ENCODE measurements around the gene PKD1L1.

Gene PKD1L1

DNA sequence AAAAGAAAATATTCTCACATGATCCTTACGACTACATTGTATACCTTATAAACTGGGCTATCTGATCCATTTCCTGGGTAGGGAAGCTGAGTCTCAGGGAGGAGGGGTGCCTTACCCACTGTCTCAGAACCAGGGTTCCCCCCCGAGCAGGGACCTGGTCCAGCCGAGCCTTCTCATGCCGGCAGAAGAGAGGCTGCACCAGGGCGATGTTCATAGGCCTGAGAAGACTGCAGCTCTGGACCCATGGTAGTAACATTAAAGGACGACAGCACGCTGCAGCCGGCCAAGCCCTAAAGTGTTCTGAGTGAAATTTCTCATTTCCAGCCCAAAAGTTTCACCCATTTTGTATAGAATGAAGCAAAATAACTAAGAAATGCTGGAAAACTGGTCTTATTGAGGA lies 203.4 kb downstream of the PKD1L1 start:
- Histone ChIP-seq H3K4me1 (ENCODE audit: insufficient read depth, low read length) (no peaks in the 10 kb centered on the region; the same call in 1 of the 2 replicates), H3K4me3 (ENCODE audit: low read length) (no peak overlapping the region), H3K27ac (ENCODE audit: low read length) (no peak overlapping the region)

GRCh38 chr7:47743965-47744591 lies 204.2 kb downstream of the PKD1L1 start:
- Histone ChIP-seq H3K4me1 (ENCODE audit: insufficient read depth, low read length) (peaks cover 5% of the 10 kb centered on the region; the same call in 1 of the 2 replicates), H3K27me3 (ENCODE audit: insufficient read depth, low read length) (no peaks in the 10 kb centered on the region), H3K9me3 (ENCODE audit: insufficient read depth, low read depth, low read length) (no peaks in the 10 kb centered on the region), H3K4me3 (ENCODE audit: low read length) (peak overlapping the region; percentile 15; the same call in 1 of the 2 replicates), H3K9ac (ENCODE audit: low read depth, low read length) (peak overlapping the region; percentile 46; the same call in 1 of the 2 replicates), H3K27ac (ENCODE audit: low read length) (no peak overlapping the region), H3K36me3 (ENCODE audit: insufficient read depth, low read depth, low read length) (no peaks in the 10 kb centered on the region)

More for the DNA sequence above, 203.4 kb downstream of the PKD1L1 start:
- Histone ChIP-seq H3K27me3 (ENCODE audit: insufficient read depth, low read length) (no peaks in the 10 kb centered on the region), H3K9me3 (ENCODE audit: insufficient read depth, low read depth, low read length) (no peaks in the 10 kb centered on the region), H3K36me3 (ENCODE audit: insufficient read depth, low read depth, low read length) (no peaks in the 10 kb centered on the region), H3K9ac (ENCODE audit: low read depth, low read length) (no peak overlapping the region)

DNA sequence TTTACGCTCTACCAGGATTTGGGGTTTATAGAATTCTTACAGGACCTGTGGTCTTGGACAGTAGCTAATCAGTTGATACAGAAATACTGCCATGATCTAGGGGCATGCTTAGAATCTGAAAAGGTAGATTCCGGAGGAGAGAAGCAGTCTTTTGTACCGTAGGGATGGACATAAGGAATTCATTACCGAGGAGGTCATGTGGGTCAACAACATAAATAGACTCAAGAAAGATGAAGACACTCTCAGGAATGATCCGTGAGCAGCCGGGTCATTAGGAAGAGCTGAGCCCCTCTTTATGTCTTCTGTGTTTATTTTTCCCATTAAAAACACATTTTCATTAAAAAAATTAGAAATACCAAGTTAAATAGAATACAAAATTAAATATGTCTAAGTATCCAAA lies 206.3 kb downstream of the PKD1L1 start:
- Histone ChIP-seq H3K27ac (ENCODE audit: low read length) (no peak overlapping the region), H3K9ac (ENCODE audit: low read depth, low read length) (no peak overlapping the region), H3K27me3 (ENCODE audit: insufficient read depth, low read length) (no peaks in the 10 kb centered on the region), H3K4me3 (ENCODE audit: low read length) (no peak overlapping the region), H3K36me3 (ENCODE audit: insufficient read depth, low read depth, low read length) (no peaks in the 10 kb centered on the region), H3K9me3 (ENCODE audit: insufficient read depth, low read depth, low read length) (no peaks in the 10 kb centered on the region), H3K4me1 (ENCODE audit: insufficient read depth, low read length) (peaks cover 5% of the 10 kb centered on the region; the same call in 1 of the 2 replicates)

DNA sequence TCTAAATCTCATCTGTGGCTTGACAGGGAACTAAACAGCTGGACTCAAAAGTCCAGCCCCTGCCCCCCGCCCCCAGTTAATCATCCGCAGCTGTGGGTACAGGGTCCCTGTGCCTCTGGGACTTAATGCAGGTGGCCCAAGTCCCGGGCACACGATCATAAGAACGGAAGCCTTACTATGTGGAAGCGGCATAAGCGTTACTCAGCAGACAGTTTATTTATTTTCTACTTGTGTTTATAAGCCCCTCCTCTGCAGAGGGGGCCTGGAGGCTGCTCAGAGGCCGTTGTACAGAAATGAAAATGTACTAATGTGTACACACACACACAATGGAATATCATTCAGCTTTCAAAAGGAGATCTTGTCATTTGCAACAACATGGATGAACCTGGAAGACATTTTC lies 208.4 kb downstream of the PKD1L1 start:
- no peak overlapping the region for H3K4me3 ChIP-seq (ENCODE audit: low read length)
- no peaks in the 10 kb centered on the region for H3K9me3 ChIP-seq (ENCODE audit: insufficient read depth, low read depth, low read length)
- no peak overlapping the region for H3K9ac ChIP-seq (ENCODE audit: low read depth, low read length)
- H3K4me1 ChIP-seq (ENCODE audit: insufficient read depth, low read length), result peaks cover 5% of the 10 kb centered on the region; the same call in 1 of the 2 replicates
- H3K27me3 ChIP-seq (ENCODE audit: insufficient read depth, low read length), result no peaks in the 10 kb centered on the region
- no peaks in the 10 kb centered on the region for H3K36me3 ChIP-seq (ENCODE audit: insufficient read depth, low read depth, low read length)
- H3K27ac ChIP-seq (ENCODE audit: low read length), result no peak overlapping the region

- peaks cover 5% of the 10 kb centered on the region; the same call in 1 of the 2 replicates for H3K4me1 ChIP-seq (ENCODE audit: insufficient read depth, low read length)
- no peak overlapping the region for H3K4me3 ChIP-seq (ENCODE audit: low read length)
Measured at GRCh38 chr7:47739301-47739875, 208.9 kb downstream of the PKD1L1 start.

DNA sequence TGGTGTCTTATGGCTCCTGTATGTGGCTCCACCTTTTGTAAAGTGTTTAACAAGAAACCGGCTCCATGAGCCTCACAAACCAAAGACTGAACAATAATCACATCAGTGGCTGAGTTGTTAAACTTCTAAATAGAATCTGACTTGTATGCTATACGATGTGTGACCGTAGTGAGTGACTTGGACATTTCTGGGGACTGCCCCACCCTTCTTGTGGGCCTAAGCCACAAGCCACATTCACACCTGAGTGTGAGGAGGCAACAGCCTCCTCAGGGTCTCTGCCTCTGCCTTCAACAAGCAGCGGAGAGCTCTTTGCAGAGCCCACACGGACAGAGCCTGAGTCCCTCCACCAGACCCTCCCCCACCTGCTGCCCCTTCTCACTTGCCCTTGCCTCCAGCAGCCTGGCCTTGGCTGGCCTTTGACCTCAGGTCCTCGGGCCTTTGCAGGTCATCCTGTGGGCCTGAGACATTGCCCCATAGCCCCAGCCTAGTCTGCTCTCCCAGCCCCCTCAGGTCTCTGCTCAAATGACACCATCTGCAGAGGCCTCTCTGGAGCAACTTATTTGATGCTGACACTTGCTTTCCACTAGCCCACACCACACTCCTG lies 209.6 kb downstream of the PKD1L1 start:
- no peak overlapping the region for H3K4me3 ChIP-seq (ENCODE audit: low read length)
- no peaks in the 10 kb centered on the region for H3K27me3 ChIP-seq (ENCODE audit: insufficient read depth, low read length)
- no peak overlapping the region for H3K9ac ChIP-seq (ENCODE audit: low read depth, low read length)
- no peaks in the 10 kb centered on the region for H3K9me3 ChIP-seq (ENCODE audit: insufficient read depth, low read depth, low read length)
- peaks cover 5% of the 10 kb centered on the region; the same call in 1 of the 2 replicates for H3K4me1 ChIP-seq (ENCODE audit: insufficient read depth, low read length)
- no peaks in the 10 kb centered on the region for H3K36me3 ChIP-seq (ENCODE audit: insufficient read depth, low read depth, low read length)
- no peak overlapping the region for H3K27ac ChIP-seq (ENCODE audit: low read length)

More at GRCh38 chr7:47739301-47739875, 208.9 kb downstream of the PKD1L1 start:
- no peaks in the 10 kb centered on the region for H3K9me3 ChIP-seq (ENCODE audit: insufficient read depth, low read depth, low read length)
- no peaks in the 10 kb centered on the region for H3K36me3 ChIP-seq (ENCODE audit: insufficient read depth, low read depth, low read length)
- H3K27ac ChIP-seq (ENCODE audit: low read length), result no peak overlapping the region
- H3K9ac ChIP-seq (ENCODE audit: low read depth, low read length), result no peak overlapping the region
- H3K27me3 ChIP-seq (ENCODE audit: insufficient read depth, low read length), result no peaks in the 10 kb centered on the region

- no peak overlapping the region for H3K4me3 ChIP-seq (ENCODE audit: low read length)
- no peaks in the 10 kb centered on the region for H3K9me3 ChIP-seq (ENCODE audit: insufficient read depth, low read depth, low read length)
- no peaks in the 10 kb centered on the region for H3K27me3 ChIP-seq (ENCODE audit: insufficient read depth, low read length)
- no peaks in the 10 kb centered on the region for H3K36me3 ChIP-seq (ENCODE audit: insufficient read depth, low read depth, low read length)
- peaks cover 5% of the 10 kb centered on the region; the same call in 1 of the 2 replicates for H3K4me1 ChIP-seq (ENCODE audit: insufficient read depth, low read length)
- H3K9ac ChIP-seq (ENCODE audit: low read depth, low read length), result no peak overlapping the region
- no peak overlapping the region for H3K27ac ChIP-seq (ENCODE audit: low read length)
Measured at GRCh38 chr7:47737601-47738000, 210.7 kb downstream of the PKD1L1 start.

- no peak overlapping the region for H3K27ac ChIP-seq (ENCODE audit: low read length)
- no peak overlapping the region for H3K9ac ChIP-seq (ENCODE audit: low read depth, low read length)
- no peaks in the 10 kb centered on the region for H3K9me3 ChIP-seq (ENCODE audit: insufficient read depth, low read depth, low read length)
- H3K4me1 ChIP-seq (ENCODE audit: insufficient read depth, low read length), result peaks cover 5% of the 10 kb centered on the region; the same call in 1 of the 2 replicates
- H3K27me3 ChIP-seq (ENCODE audit: insufficient read depth, low read length), result no peaks in the 10 kb centered on the region
- no peak overlapping the region for H3K4me3 ChIP-seq (ENCODE audit: low read length)
- no peaks in the 10 kb centered on the region for H3K36me3 ChIP-seq (ENCODE audit: insufficient read depth, low read depth, low read length)
Measured at GRCh38 chr7:47735431-47736345, 212.6 kb downstream of the PKD1L1 start.

GRCh38 chr7:47734949-47735291 lies 213.3 kb downstream of the PKD1L1 start:
- Histone ChIP-seq H3K9ac (ENCODE audit: low read depth, low read length) (no peak overlapping the region), H3K4me3 (ENCODE audit: low read length) (no peak overlapping the region), H3K9me3 (ENCODE audit: insufficient read depth, low read depth, low read length) (no peaks in the 10 kb centered on the region), H3K4me1 (ENCODE audit: insufficient read depth, low read length) (peaks cover 5% of the 10 kb centered on the region; the same call in 1 of the 2 replicates), H3K36me3 (ENCODE audit: insufficient read depth, low read depth, low read length) (no peaks in the 10 kb centered on the region), H3K27me3 (ENCODE audit: insufficient read depth, low read length) (no peaks in the 10 kb centered on the region), H3K27ac (ENCODE audit: low read length) (no peak overlapping the region)

GRCh38 chr7:47734287-47734948 lies 213.8 kb downstream of the PKD1L1 start:
- Histone ChIP-seq H3K36me3 (ENCODE audit: insufficient read depth, low read depth, low read length) (no peaks in the 10 kb centered on the region), H3K9me3 (ENCODE audit: insufficient read depth, low read depth, low read length) (no peaks in the 10 kb centered on the region)

GRCh38 chr7:47730142-47730541 lies 218.1 kb downstream of the PKD1L1 start:
- H3K27me3 ChIP-seq (ENCODE audit: insufficient read depth, low read length), result no peaks in the 10 kb centered on the region
- peaks cover 2% of the 10 kb centered on the region; the same call in 1 of the 2 replicates for H3K4me1 ChIP-seq (ENCODE audit: insufficient read depth, low read length)
- H3K9ac ChIP-seq (ENCODE audit: low read depth, low read length), result no peak overlapping the region
- no peaks in the 10 kb centered on the region for H3K9me3 ChIP-seq (ENCODE audit: insufficient read depth, low read depth, low read length)
- H3K36me3 ChIP-seq (ENCODE audit: insufficient read depth, low read depth, low read length), result no peaks in the 10 kb centered on the region
- no peak overlapping the region for H3K4me3 ChIP-seq (ENCODE audit: low read length)
- H3K27ac ChIP-seq (ENCODE audit: low read length), result no peak overlapping the region

More at GRCh38 chr7:47734287-47734948, 213.8 kb downstream of the PKD1L1 start:
- no peak overlapping the region for H3K9ac ChIP-seq (ENCODE audit: low read depth, low read length)
- no peak overlapping the region for H3K27ac ChIP-seq (ENCODE audit: low read length)
- no peaks in the 10 kb centered on the region for H3K27me3 ChIP-seq (ENCODE audit: insufficient read depth, low read length)
- no peak overlapping the region for H3K4me3 ChIP-seq (ENCODE audit: low read length)
- H3K4me1 ChIP-seq (ENCODE audit: insufficient read depth, low read length), result peaks cover 2% of the 10 kb centered on the region; the same call in 1 of the 2 replicates

Measured in iPS-20b (cell line).